Caco-2 (cell line): ENCODE data around the gene HSD17B3. TPM values are rescaled to one million over a fixed set of nuclear protein-coding genes. Genes with fewer than 3 reads are reported as not detected.

Source experiments
- BruUV-seq: library from RNA; stranded (reverse); fragments of 400-500 nt; replicated peaks from 2 replicates; lab custom pipeline; 2021; lab: Mats Ljungman, UMichigan
- CTCF ChIA-PET: fragments of 300-600 bp; sonication (Branson Sonifier 250); formaldehyde crosslinking; loops from one replicate; lab custom pipeline; 2022; ENCODE audit warnings: antibody characterized with exemption; lab: Charles Lee
- POLR2A ChIA-PET: fragments of 300-600 bp; sonication (Branson Sonifier 250); formaldehyde crosslinking; loops from one replicate; lab custom pipeline; 2022; ENCODE audit warnings: antibody characterized with exemption; lab: Charles Lee
- DNase-seq, 2 experiments: peaks; one replicate each; pipeline versions ENCODE4 v3.0.0 to v3.0.0-alpha.2; 2020 to 2022
- H3K27me3 ChIP-seq: replicated peaks from 2 replicates; pipeline ENCODE4 v1.6.0; 2011; ENCODE audit warnings: low read length; ENCODE audit not compliant: control insufficient read depth, insufficient read depth
- H3K36me3 ChIP-seq: 2 replicates; pipeline ENCODE4 v1.5.1; 2011; ENCODE audit warnings: low read length; ENCODE audit not compliant: control insufficient read depth, insufficient read depth
- H3K4me1 ChIP-seq: fragments of 250-450 bp; sonication (Bioruptor Pico); 2 replicates; pipeline ENCODE4 v1.5.1; 2020; ENCODE audit warnings: mild to moderate bottlenecking
- H3K4me3 ChIP-seq: 2 replicates; pipeline ENCODE4 v1.5.1; 2011; ENCODE audit warnings: low read depth, mild to moderate bottlenecking, control low read depth, low read length
- H3K9me3 ChIP-seq: fragments of 250-450 bp; sonication (Bioruptor Pico); 2 replicates; pipeline ENCODE4 v1.5.1; 2020; ENCODE audit warnings: mild to moderate bottlenecking, moderate library complexity
- H3K27ac Mint-ChIP-seq: one replicate; pipeline ENCODE4 v1.8.0; 2022; ENCODE audit warnings: mixed read lengths; ENCODE audit not compliant: unreplicated experiment
- H3K27me3 Mint-ChIP-seq: one replicate; pipeline ENCODE4 v1.8.0; 2022; ENCODE audit warnings: mixed read lengths; ENCODE audit not compliant: insufficient read depth, unreplicated experiment
- H3K36me3 Mint-ChIP-seq: one replicate; pipeline ENCODE4 v1.8.0; 2022; ENCODE audit warnings: mild to moderate bottlenecking, mixed read lengths; ENCODE audit not compliant: insufficient read depth, unreplicated experiment
- H3K4me1 Mint-ChIP-seq: one replicate; pipeline ENCODE4 v1.8.0; 2022; ENCODE audit warnings: low read depth, mixed read lengths; ENCODE audit not compliant: unreplicated experiment
- H3K4me3 Mint-ChIP-seq: one replicate; pipeline ENCODE4 v1.8.0; 2022; ENCODE audit warnings: mild to moderate bottlenecking, moderate library complexity, mixed read lengths; ENCODE audit not compliant: unreplicated experiment
- H3K9me3 Mint-ChIP-seq: one replicate; pipeline ENCODE4 v1.8.0; 2022; ENCODE audit warnings: mixed read lengths; ENCODE audit not compliant: unreplicated experiment
- intact Hi-C: fragments of 100-400 bp; cut with micrococcal nuclease; formaldehyde crosslinking; loops from one replicate; pipeline ENCODE4 v1.10.0; 2022; ENCODE audit not compliant: unreplicated experiment
- total RNA-seq: library from RNA; stranded (reverse); gene quantifications from 2 replicates; pipeline ENCODE4 v1.2.3, GENCODE V29; 2022
- TF ChIP-seq, protein P1 (sequence below), 2 experiments: fragments of 200-600 bp in 1 of 2; IDR thresholded peaks; 1 replicate in 1 of 2; 2 replicates in 1 of 2; pipeline versions ENCODE4 v1.5.1 to v1.8.0; 2011 to 2022; ENCODE audit warnings: antibody characterized with exemption in 1 of 2, control low read depth in 1 of 2, inconsistent platforms in 1 of 2, low read depth in 1 of 2, low read length in 1 of 2, mild to moderate bottlenecking in 1 of 2, moderate library complexity in 1 of 2; ENCODE audit not compliant: insufficient read depth in 1 of 2, severe bottlenecking in 1 of 2, unreplicated experiment in 1 of 2

Gene HSD17B3
- total RNA-seq, 1 experiment from 2014 or later = not detected

DNA sequence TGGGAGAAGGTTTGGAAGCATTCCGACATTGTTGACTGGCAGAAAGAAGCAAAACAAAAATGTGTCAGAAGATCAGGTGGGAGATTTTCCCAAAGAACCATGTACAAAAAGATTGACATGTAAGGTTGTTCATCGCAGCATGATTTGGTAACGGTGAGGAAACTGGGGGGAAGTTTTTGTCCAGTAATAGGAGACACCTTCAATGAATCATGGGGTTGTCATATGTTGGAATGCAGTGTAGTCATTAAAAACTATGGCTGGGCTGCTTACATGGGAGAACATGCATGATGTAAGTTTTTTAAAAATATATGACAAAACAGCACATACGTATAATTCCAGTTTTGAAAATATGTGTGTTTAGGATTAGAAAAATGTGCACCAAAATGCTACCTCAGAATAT lies 50.5 kb downstream of the HSD17B3 start:
- BruUV-seq = no TSS peak
- no peaks in the 10 kb centered on the region for H3K27me3 ChIP-seq
- intact Hi-C loops = no loop called here
- no peaks in the 10 kb centered on the region for H3K9me3 ChIP-seq
- Mint-ChIP-seq H3K36me3 (no peaks in the 10 kb centered on the region), H3K4me1 (no peaks in the 10 kb centered on the region), H3K4me3 (no peak overlapping the region), H3K9me3 (no peaks in the 10 kb centered on the region), H3K27me3 (no peaks in the 10 kb centered on the region), H3K27ac (no peak overlapping the region)
- H3K4me1 ChIP-seq = no peaks in the 10 kb centered on the region
- TF ChIP-seq, protein P1, sequence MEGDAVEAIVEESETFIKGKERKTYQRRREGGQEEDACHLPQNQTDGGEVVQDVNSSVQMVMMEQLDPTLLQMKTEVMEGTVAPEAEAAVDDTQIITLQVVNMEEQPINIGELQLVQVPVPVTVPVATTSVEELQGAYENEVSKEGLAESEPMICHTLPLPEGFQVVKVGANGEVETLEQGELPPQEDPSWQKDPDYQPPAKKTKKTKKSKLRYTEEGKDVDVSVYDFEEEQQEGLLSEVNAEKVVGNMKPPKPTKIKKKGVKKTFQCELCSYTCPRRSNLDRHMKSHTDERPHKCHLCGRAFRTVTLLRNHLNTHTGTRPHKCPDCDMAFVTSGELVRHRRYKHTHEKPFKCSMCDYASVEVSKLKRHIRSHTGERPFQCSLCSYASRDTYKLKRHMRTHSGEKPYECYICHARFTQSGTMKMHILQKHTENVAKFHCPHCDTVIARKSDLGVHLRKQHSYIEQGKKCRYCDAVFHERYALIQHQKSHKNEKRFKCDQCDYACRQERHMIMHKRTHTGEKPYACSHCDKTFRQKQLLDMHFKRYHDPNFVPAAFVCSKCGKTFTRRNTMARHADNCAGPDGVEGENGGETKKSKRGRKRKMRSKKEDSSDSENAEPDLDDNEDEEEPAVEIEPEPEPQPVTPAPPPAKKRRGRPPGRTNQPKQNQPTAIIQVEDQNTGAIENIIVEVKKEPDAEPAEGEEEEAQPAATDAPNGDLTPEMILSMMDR (IDR thresholded peaks at IDR 0.05; ENCODE audit: insufficient read depth in 1 of 2, low read depth in 1 of 2, low read length in 1 of 2, severe bottlenecking in 1 of 2, unreplicated experiment in 1 of 2) = no peak
- no peak overlapping the region for H3K4me3 ChIP-seq
- ChIA-PET CTCF (no interaction called here), POLR2A (no interaction called here)
- no peak for DNase-seq
- no peaks in the 10 kb centered on the region for H3K36me3 ChIP-seq

DNA sequence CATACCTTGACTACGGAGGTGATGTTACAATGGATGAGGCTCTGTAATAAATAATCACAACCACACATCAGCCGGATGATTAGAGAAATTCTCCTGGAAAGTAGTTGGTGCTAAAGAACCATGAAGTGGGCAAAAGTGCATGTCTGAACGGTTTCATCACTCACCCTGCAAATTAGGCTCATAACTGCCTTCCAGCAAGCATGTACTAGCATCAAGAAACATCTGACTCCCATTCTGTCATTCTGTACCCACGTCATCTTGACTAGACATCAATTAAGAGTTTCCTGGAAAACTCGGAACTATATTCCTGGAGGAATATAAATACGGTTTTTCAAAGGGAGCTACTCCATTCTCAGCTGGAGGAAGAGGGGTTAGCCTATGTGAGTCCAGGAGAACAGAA lies 52.2 kb downstream of the HSD17B3 start:
- Histone ChIP-seq H3K36me3 (no peaks in the 10 kb centered on the region), H3K4me1 (no peaks in the 10 kb centered on the region), H3K9me3 (no peaks in the 10 kb centered on the region), H3K4me3 (no peak overlapping the region), H3K27me3 (no peaks in the 10 kb centered on the region)
- Mint-ChIP-seq H3K36me3 (no peaks in the 10 kb centered on the region), H3K4me3 (no peak overlapping the region), H3K4me1 (no peaks in the 10 kb centered on the region), H3K27ac (no peak overlapping the region), H3K27me3 (no peaks in the 10 kb centered on the region), H3K9me3 (no peaks in the 10 kb centered on the region)
- TF ChIP-seq, protein P1 (IDR thresholded peaks at IDR 0.05; ENCODE audit: insufficient read depth in 1 of 2, low read depth in 1 of 2, low read length in 1 of 2, severe bottlenecking in 1 of 2, unreplicated experiment in 1 of 2) = no peak
- intact Hi-C loops = no loop called here
- POLR2A ChIA-PET = no interaction called here
- DNase-seq = no peak
- CTCF ChIA-PET = no interaction called here
- no TSS peak for BruUV-seq

DNA sequence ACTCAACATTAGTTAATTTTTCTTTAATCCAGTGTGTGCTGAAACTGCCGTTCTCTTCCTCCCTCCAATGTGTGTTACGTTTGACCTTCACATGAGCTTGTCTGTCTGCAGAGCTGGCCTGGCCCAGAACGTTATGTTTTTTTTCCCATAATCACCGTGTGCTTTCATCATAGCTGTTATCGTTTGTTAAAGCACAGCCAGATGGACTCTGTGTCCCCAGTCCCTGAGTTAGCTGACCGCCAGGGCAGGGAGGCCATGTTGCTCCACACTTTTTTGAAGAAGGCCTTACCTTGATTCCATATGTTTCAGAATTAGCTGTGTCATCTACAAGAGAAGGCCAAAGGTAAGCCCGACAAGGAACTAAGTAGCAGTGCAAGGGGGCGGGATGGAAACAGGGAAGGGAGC lies 55.7 kb downstream of the HSD17B3 start:
- intact Hi-C loops = no loop called here
- BruUV-seq = no TSS peak
- POLR2A ChIA-PET = no interaction called here
- Histone ChIP-seq H3K27me3 (no peaks in the 10 kb centered on the region; the same call in 1 of the 2 replicates), H3K4me1 (no peaks in the 10 kb centered on the region), H3K9me3 (no peaks in the 10 kb centered on the region), H3K36me3 (no peaks in the 10 kb centered on the region), H3K4me3 (no peak overlapping the region)
- H3K4me1 Mint-ChIP-seq = no peaks in the 10 kb centered on the region
- H3K27ac Mint-ChIP-seq = no peak overlapping the region
- H3K27me3 Mint-ChIP-seq = no peaks in the 10 kb centered on the region
- DNase-seq = no peak
- no peaks in the 10 kb centered on the region for H3K9me3 Mint-ChIP-seq
- H3K36me3 Mint-ChIP-seq = no peaks in the 10 kb centered on the region
- H3K4me3 Mint-ChIP-seq = no peak overlapping the region
- TF ChIP-seq, protein P1 (IDR thresholded peaks at IDR 0.05; ENCODE audit: insufficient read depth in 1 of 2, low read depth in 1 of 2, low read length in 1 of 2, severe bottlenecking in 1 of 2, unreplicated experiment in 1 of 2) = no peak
- CTCF ChIA-PET = no interaction called here
